ENCODE measurements around the gene CD320. TPM values are rescaled to one million over a fixed set of nuclear protein-coding genes. Genes with fewer than 3 reads are reported as not detected.
A peak's percentile ranks its signal among the peaks of the same experiment; 100 is the strongest.

The CD320 gene
- total RNA-seq, 4 donors from 2014 or later, result 25.7 to 63.2 (median 47.4) TPM

DNA sequence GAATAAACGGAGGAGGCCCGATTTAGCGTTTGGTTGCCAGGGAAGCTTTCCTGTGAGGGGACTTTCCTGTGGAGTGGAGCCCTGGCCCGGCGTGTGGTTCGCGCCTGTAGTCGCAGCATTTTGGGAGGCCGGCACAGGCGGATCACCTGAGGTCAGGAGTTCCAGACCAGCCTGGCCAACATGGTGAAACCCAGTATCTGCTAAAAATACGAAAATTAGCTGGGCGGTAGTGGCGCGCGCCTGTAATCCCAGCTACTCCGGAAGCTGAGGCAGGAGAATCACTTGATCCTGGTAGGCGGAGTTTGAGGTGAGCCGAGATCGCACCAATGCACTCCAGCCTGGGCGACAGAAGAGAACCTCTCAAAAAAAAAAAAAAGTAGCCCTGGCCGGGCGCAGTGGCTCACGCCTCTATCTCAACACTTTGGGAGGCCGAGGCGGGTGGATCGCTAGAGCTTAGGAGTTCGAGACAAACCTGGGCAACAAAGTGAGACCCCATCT is 28.0 kb upstream of the CD320 start:
- peaks cover 0 to 74% (median 20%) of the 10 kb centered on the region in 4 donors for H3K27me3 ChIP-seq

DNA sequence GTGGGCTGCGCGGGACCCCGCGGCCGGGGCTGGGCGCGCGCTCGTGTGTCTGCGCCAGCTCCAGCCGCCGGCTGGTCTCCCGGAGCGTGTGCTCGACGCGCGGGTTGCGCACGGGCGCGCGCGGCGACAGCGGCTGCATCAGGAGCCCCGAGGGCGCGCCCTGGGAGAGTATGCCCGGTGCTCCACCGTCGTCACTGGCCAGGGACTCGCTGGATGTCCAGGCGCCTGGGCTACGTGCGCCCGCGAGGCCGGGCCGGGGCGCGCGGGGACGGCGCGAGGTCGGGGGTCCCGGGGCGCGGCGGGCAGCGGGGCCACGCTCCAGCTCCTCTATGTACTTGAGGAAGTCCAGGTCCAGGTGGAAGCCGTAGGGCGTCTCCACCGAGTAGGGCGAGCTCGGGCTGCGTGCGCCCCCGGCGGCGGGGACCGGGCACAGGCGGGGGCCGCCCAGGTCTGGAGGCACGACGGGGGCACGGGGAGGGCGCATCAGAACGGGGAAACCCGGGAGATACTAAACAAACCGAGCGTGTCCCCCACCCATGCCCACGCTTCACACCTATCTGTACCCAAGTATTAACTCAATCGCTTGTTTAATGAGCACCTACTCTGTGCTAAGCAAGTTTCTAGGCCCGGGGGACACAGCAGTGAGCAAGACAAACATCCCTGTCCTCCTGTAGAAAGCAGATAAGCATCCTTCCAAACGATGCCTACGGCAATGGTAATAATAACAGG is 27.3 kb upstream of the CD320 start:
- no peak for TF ChIP-seq POLR2AphosphoS5 (IDR thresholded peaks at IDR 0.05)
- TF ChIP-seq POLR2A (IDR thresholded peaks at IDR 0.05; ENCODE audit: low read depth), result no peak
- no peak for TF ChIP-seq CTCF (IDR thresholded peaks at IDR 0.05)
- TF ChIP-seq EP300 (IDR thresholded peaks at IDR 0.05), result no peak
- H3K36me3 ChIP-seq, result peaks cover 0 to 28% (median 4%) of the 10 kb centered on the region in 4 donors
- 18% methylated on average over 14 of the region's 79 CpGs for WGBS
- no peaks in the 10 kb centered on the region for H3K9me3 ChIP-seq
- peaks cover 30 to 45% (median 38%) of the 10 kb centered on the region in 4 donors for H3K4me1 ChIP-seq
- H3K27ac ChIP-seq (replicated peaks in 1 of 4), result peak overlapping the region in 1 of 4 donors; percentile 33
- no peak for DNase-seq (ENCODE audit: extremely low spot score)
- intact Hi-C loops (cut with DNase I), result no loop called here
- peaks cover 0 to 70% (median 20%) of the 10 kb centered on the region in 4 donors for H3K27me3 ChIP-seq
- peak overlapping the region; percentile 36 to 57 (median 42) for H3K4me3 ChIP-seq

More for the DNA sequence above, 28.0 kb upstream of the CD320 start:
- peaks cover 0 to 23% (median 4%) of the 10 kb centered on the region in 4 donors for H3K36me3 ChIP-seq
- no peak overlapping the region for H3K4me3 ChIP-seq
- peak overlapping the region in 1 of 4 donors; percentile 33 for H3K27ac ChIP-seq (replicated peaks in 1 of 4)
- intact Hi-C loops (cut with DNase I), result no loop called here
- no peak for TF ChIP-seq POLR2A (IDR thresholded peaks at IDR 0.05; ENCODE audit: low read depth)
- no peaks in the 10 kb centered on the region for H3K9me3 ChIP-seq
- H3K4me1 ChIP-seq, result peaks cover 32 to 47% (median 38%) of the 10 kb centered on the region in 4 donors
- no peak for DNase-seq (ENCODE audit: extremely low spot score)
- WGBS, result 38% methylated on average over 27 of the region's 27 CpGs

DNA sequence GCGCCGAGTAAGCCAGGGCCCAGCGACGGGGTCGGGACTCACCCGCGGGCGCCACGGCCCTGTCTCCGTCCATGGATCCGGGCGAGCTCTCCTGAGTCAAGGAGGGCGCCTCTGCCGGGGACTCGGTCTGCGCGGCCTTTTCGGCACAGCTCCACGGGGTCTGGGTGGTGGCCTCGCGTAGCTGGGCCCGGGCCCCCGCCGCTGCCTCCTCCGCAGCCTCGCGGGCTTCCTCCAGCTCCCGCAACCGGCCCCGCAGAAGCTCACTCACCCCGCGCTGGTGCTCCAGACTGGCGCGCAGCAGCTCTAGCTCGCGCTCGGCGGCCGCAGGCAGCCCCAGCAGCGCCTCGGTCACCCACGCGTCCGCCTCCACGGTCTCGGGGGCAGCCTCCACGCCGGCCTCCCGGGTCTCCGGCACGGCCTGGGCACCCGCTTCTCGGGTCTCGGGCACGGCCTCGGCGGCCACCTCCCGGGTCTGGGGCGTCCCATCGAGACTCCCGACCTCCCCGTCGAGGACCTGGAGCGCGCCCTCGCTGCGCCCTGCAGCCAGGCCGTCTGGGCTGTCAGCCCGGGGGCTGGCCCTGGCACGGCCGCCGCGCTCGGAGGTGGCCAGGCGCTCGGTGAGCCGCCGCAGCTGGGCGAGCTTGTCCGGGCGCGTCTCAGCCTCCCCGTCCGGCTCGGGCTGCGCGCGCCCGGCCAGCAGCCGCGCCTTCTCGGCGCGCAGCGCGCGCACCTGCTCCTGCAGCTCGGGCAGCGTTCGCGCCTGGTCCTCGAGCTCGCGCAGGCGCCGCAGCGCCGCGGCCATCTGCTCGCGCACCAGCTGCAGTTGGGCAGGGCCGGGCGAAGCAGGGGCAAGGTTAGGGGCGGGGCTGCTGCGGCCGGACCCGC is 26.5 kb upstream of the CD320 start:
- H3K36me3 ChIP-seq, result peaks cover 0 to 36% (median 4%) of the 10 kb centered on the region in 4 donors
- DNase-seq (ENCODE audit: extremely low spot score), result no peak
- WGBS, result 25% methylated on average over 37 of the region's 117 CpGs
- H3K4me3 ChIP-seq, result peak overlapping the region; percentile 36 to 57 (median 42)
- no peak for TF ChIP-seq CTCF (IDR thresholded peaks at IDR 0.05)
- TF ChIP-seq EP300 (IDR thresholded peaks at IDR 0.05), result no peak
- no peak overlapping the region for H3K27ac ChIP-seq (replicated peaks in 1 of 4)
- intact Hi-C loops (cut with DNase I), result no loop called here
- H3K4me1 ChIP-seq, result peaks cover 27 to 43% (median 36%) of the 10 kb centered on the region in 4 donors
- peaks cover 0 to 66% (median 20%) of the 10 kb centered on the region in 4 donors for H3K27me3 ChIP-seq
- no peaks in the 10 kb centered on the region for H3K9me3 ChIP-seq

- intact Hi-C loops (cut with DNase I), result no loop called here
- Histone ChIP-seq H3K4me1 (peaks cover 27 to 37% (median 35%) of the 10 kb centered on the region in 4 donors), H3K36me3 (peaks cover 0 to 43% (median 6%) of the 10 kb centered on the region in 4 donors), H3K9me3 (no peaks in the 10 kb centered on the region), H3K4me3 (peak overlapping the region in 2 of 4 donors; percentile 40 to 43), H3K27ac (replicated peaks in 1 of 4) (no peak overlapping the region), H3K27me3 (peaks cover 0 to 62% (median 20%) of the 10 kb centered on the region in 4 donors)
- 45% methylated on average over 30 of the region's 48 CpGs for WGBS
- no peak for TF ChIP-seq CTCF (IDR thresholded peaks at IDR 0.05)
- no peak for TF ChIP-seq POLR2AphosphoS5 (IDR thresholded peaks at IDR 0.05)
- TF ChIP-seq EP300 (IDR thresholded peaks at IDR 0.05), result no peak
- no peak for TF ChIP-seq POLR2A (IDR thresholded peaks at IDR 0.05; ENCODE audit: low read depth)
- DNase-seq (ENCODE audit: extremely low spot score), result no peak
Measured at GRCh38 chr19:8333767-8334457, 25.8 kb upstream of the CD320 start.
